Effector CD8-positive, alpha-beta T cell (primary cell): ENCODE measurements around the gene GPR137.
"Not testable (repeated sequence)": the region's sequence is repeated elsewhere in the genome, so short reads cannot be mapped to it uniquely, and the experiment has no call there.

Source experiments
- DNase-seq: peaks from one replicate; lab custom pipeline; 2025; lab: John Stamatoyannopoulos, UW

The GPR137 gene

GRCh38 chr11:64321026-64321425, 35.4 kb downstream of the GPR137 start:
- DNase-seq, result no peak

- no peak for DNase-seq
Observed at GRCh38 chr11:64321533-64321932, 35.9 kb downstream of the GPR137 start.

GRCh38 chr11:64322925-64323260, 37.2 kb downstream of the GPR137 start:
- no peak for DNase-seq

GRCh38 chr11:64323373-64323772, 37.7 kb downstream of the GPR137 start:
- DNase-seq, result no peak

GRCh38 chr11:64323984-64324383, 38.3 kb downstream of the GPR137 start:
- DNase-seq, result not testable (repeated sequence)

- no peak for DNase-seq
Observed at GRCh38 chr11:64324692-64325469, 39.2 kb downstream of the GPR137 start.

- DNase-seq, result no peak
Observed at GRCh38 chr11:64327375-64327774, 41.7 kb downstream of the GPR137 start.

- no peak for DNase-seq
Observed at GRCh38 chr11:64327993-64328392, 42.3 kb downstream of the GPR137 start.

GRCh38 chr11:64330888-64331287, 45.2 kb downstream of the GPR137 start:
- DNase-seq, result no peak

GRCh38 chr11:64331569-64332371, 46.1 kb downstream of the GPR137 start:
- DNase-seq, result peak; percentile 38

GRCh38 chr11:64333556-64333955, 47.9 kb downstream of the GPR137 start:
- no peak for DNase-seq

GRCh38 chr11:64334764-64335735, 49.4 kb downstream of the GPR137 start:
- no peak for DNase-seq

GRCh38 chr11:64337538-64338249, 52.0 kb downstream of the GPR137 start:
- DNase-seq, result no peak

GRCh38 chr11:64338716-64339115, 53.1 kb downstream of the GPR137 start:
- DNase-seq, result no peak
